K562 (cell line): ENCODE results near the gene NELL1. TPM values are rescaled to one million over a fixed set of nuclear protein-coding genes. Genes with fewer than 3 reads are reported as not detected.

Source experiments
- ATAC-seq: fragments of 200-7000 bp; cut with Tn5 transposase; 3 replicates; pipeline ENCODE4 v1.9.1; 2020; ENCODE audit warnings: moderate library complexity
- BruUV-seq: library from RNA; stranded (reverse); fragments of 400-500 nt; replicated peaks from 2 replicates; lab custom pipeline; 2021; lab: Mats Ljungman, UMichigan
- CTCF ChIA-PET: fragments of 300-600 bp; formaldehyde crosslinking; extraction: SDS; loops from one replicate; lab custom pipeline; 2021; ENCODE audit warnings: low intra/inter-chr PET ratio; lab: Yijun Ruan, JAX
- POLR2A ChIA-PET: fragments of 300-600, 350-650 bp; sonication (Branson Sonifier 250); formaldehyde crosslinking; extraction: SDS; loops from one replicate; lab custom pipeline; 2021; ENCODE audit warnings: antibody characterized with exemption, inconsistent platforms; lab: Yijun Ruan, JAX
- DNase-seq, 4 experiments: peaks; one replicate each; pipeline versions ENCODE4 v3.0.0 to v3.0.0-alpha.2; 2011 to 2018; ENCODE audit warnings: low spot score in 3 of 4, mixed read lengths in 3 of 4; ENCODE audit errors: extremely low read depth in 1 of 4
- FAIRE-seq: peaks from 2 replicates; lab custom pipeline; 2011; peaks lifted over from hg19 to GRCh38; lab: Jason Lieb, UNC
- H2AFZ ChIP-seq: 2 replicates; pipeline ENCODE4 v1.6.0; 2011; ENCODE audit warnings: low read depth, low read length, control low read depth, inconsistent platforms
- H3K27ac ChIP-seq: fragments of 200-600 bp; 3 replicates; pipeline ENCODE4 v1.8.0; 2011; ENCODE audit warnings: low read depth, mild to moderate bottlenecking, control low read depth, inconsistent platforms, low read length, moderate library complexity, mixed read lengths; ENCODE audit errors: extremely low read depth
- H3K27me3 ChIP-seq, 2 experiments: fragments of 300-600 bp in 1 of 2; 2 replicates in 1 of 2; 3 replicates in 1 of 2; pipeline versions ENCODE4 v1.6.0 to v1.8.0; 2011; ENCODE audit warnings: inconsistent platforms in 2 of 2, low read length in 2 of 2, mild to moderate bottlenecking in 1 of 2, mixed read lengths in 1 of 2, moderate library complexity in 1 of 2; ENCODE audit not compliant: control insufficient read depth in 2 of 2, insufficient read depth in 2 of 2
- H3K36me3 ChIP-seq: fragments of 300-600 bp; 3 replicates; pipeline ENCODE4 v1.8.0; 2011; ENCODE audit warnings: mild to moderate bottlenecking, low read length, inconsistent platforms; ENCODE audit not compliant: control insufficient read depth, insufficient read depth
- H3K4me1 ChIP-seq, 2 experiments: fragments of 200-600 bp in 1 of 2; replicated peaks in 1 of 2; 2 replicates in 1 of 2; 3 replicates in 1 of 2; pipeline versions ENCODE4 v1.5.1 to v1.8.0; 2011; ENCODE audit warnings: inconsistent platforms in 2 of 2, low read length in 2 of 2, mild to moderate bottlenecking in 1 of 2, mixed read lengths in 1 of 2, moderate library complexity in 1 of 2; ENCODE audit not compliant: control insufficient read depth in 2 of 2, insufficient read depth in 2 of 2
- H3K4me2 ChIP-seq: 2 replicates; pipeline ENCODE4 v1.6.1; 2011; ENCODE audit warnings: low read length, control low read depth, inconsistent platforms, mixed read lengths; ENCODE audit not compliant: insufficient read depth
- H3K4me3 ChIP-seq: fragments of 200-600 bp; sonication (generic), shearing (Covaris generic); 2 replicates; pipeline ENCODE4 v1.5.1; 2016; ENCODE audit warnings: control low read depth, inconsistent platforms
- H3K79me2 ChIP-seq: fragments of 200-600 bp; 3 replicates; pipeline ENCODE4 v1.8.0; 2011; ENCODE audit warnings: low read length, inconsistent platforms; ENCODE audit not compliant: control insufficient read depth, insufficient read depth
- H3K9ac ChIP-seq, 2 experiments: 2 replicates each; pipeline versions ENCODE4 v1.6.0 to v1.6.1; 2011; ENCODE audit warnings: low read depth in 2 of 2, low read length in 2 of 2, control low read depth in 1 of 2, inconsistent platforms in 1 of 2, mild to moderate bottlenecking in 1 of 2, mixed read lengths in 1 of 2; ENCODE audit not compliant: insufficient read depth in 1 of 2
- H3K9me1 ChIP-seq: one replicate; pipeline ENCODE4 v1.6.0; 2011; ENCODE audit warnings: inconsistent platforms, mild to moderate bottlenecking, low read length, moderate library complexity; ENCODE audit not compliant: control insufficient read depth, insufficient read depth
- H3K9me3 ChIP-seq: replicated peaks from 2 replicates; pipeline ENCODE4 v1.5.1; 2011; ENCODE audit warnings: low read depth, low read length, inconsistent platforms; ENCODE audit not compliant: control insufficient read depth, insufficient read depth
- H4K20me1 ChIP-seq: replicated peaks from 2 replicates; pipeline ENCODE4 v1.6.1; 2011; ENCODE audit warnings: low read length, inconsistent platforms, mixed read lengths; ENCODE audit not compliant: control insufficient read depth, insufficient read depth
- BCL6 ChIP-seq: fragments of 250-450 bp; sonication (Bioruptor Pico); IDR thresholded peaks from 2 replicates; pipeline ENCODE4 v1.4.0; 2020
- HBP1 ChIP-seq: fragments of 450-650 bp; formaldehyde crosslinking; IDR thresholded peaks from 2 replicates; pipeline ENCODE4 v1.4.0; 2022; ENCODE audit warnings: missing genetic modification characterization
- HSF4 ChIP-seq: fragments of 250-450 bp; sonication (Bioruptor Pico); IDR thresholded peaks from 2 replicates; pipeline ENCODE4 v2.1.2; 2022; ENCODE audit warnings: mild to moderate bottlenecking, moderate library complexity, borderline replicate concordance
- POU5F1 ChIP-seq: fragments of 150-350 bp; IDR thresholded peaks from 2 replicates; pipeline ENCODE4 v1.6.1; 2014; ENCODE audit warnings: borderline replicate concordance, low read length, low read depth, mild to moderate bottlenecking; ENCODE audit not compliant: partially characterized antibody
- SMAD2 ChIP-seq: fragments of 150-350 bp; IDR thresholded peaks from 2 replicates; pipeline ENCODE4 v1.6.1; 2014; ENCODE audit warnings: low read depth, mild to moderate bottlenecking, low read length
- SMAD3 ChIP-seq: fragments of 450-650 bp; formaldehyde crosslinking; conservative IDR thresholded peaks from 2 replicates; pipeline ENCODE4 v1.4.0; 2020; ENCODE audit warnings: mild to moderate bottlenecking
- ZNF583 ChIP-seq: fragments of 250-450 bp; sonication (Bioruptor Pico); IDR thresholded peaks from 2 replicates; pipeline ENCODE4 v1.4.0; 2020
- ZNF699 ChIP-seq: fragments of 250-450 bp; sonication (Bioruptor Pico); IDR thresholded peaks from 2 replicates; pipeline ENCODE4 v1.8.0; 2021; ENCODE audit warnings: mild to moderate bottlenecking, moderate library complexity; ENCODE audit not compliant: insufficient replicate concordance
- WGBS: fragments of 100-300 bp; shearing (Covaris generic); methylation state at CpG from one replicate; pipeline ENCODE4 v1.1.6; 2016; ENCODE audit warnings: low coverage, mixed read lengths; ENCODE audit not compliant: insufficient coverage; ENCODE audit errors: missing lambda C conversion rate; 5-methylcytosine and 5-hydroxymethylcytosine counted together
- in situ Hi-C: fragments of 300-500 bp; cut with MboI; formaldehyde crosslinking; loops from 4 replicates; pipeline ENCODE4 v1.15.0; 2018; ENCODE audit warnings: inconsistent platforms, mixed read lengths
- intact Hi-C: fragments of 100-400 bp; cut with micrococcal nuclease; formaldehyde crosslinking; loops from 2 replicates; pipeline ENCODE4 v1.14.2; 2022
- polyA plus RNA-seq, 8 experiments: library from polyadenylated mRNA; depleted of rRNA in 4 of 8; stranded (reverse) in 5 of 8; unstranded in 3 of 8; fragments of >200 nt; fragmentation: Nextera tagmentation in 2 of 8; fragmentation: Illumina TruSeq in 1 of 8; extraction: Ambion mirVana in 2 of 8; extraction: Trizol in 1 of 8; gene quantifications; 2 replicates each; pipeline versions ENCODE4 v1.2.1 to v1.2.3, GENCODE V29; 2011 to 2014; ENCODE audit warnings: inconsistent platforms in 1 of 8, missing spikeins in 1 of 8
- total RNA-seq, 7 experiments: library from RNA; depleted of rRNA in 6 of 7; stranded (reverse); fragments of >200 nt in 6 of 7; fragmentation: Illumina TruSeq in 2 of 7; extraction: Trizol in 2 of 7; gene quantifications; 2 replicates each; pipeline versions ENCODE4 v1.2.1 to v1.2.3, GENCODE V29; 2011 to 2021; ENCODE audit warnings: low replicate concordance in 1 of 7

NELL1 gene
- total and polyA plus RNA-seq, 9 of the 15 experiments (the other 6 are each of a cell fraction or from before 2014, with no cell fraction given) = not detected

- no TSS peak for BruUV-seq
- H3K79me2 ChIP-seq = no peaks in the 10 kb centered on the region
- no peak for FAIRE-seq
- no peak for TF ChIP-seq POU5F1
- no peak for TF ChIP-seq SMAD2
- TF ChIP-seq HBP1 = no peak
- no peak for TF ChIP-seq ZNF583 (CRISPR knock-in tag)
- TF ChIP-seq HSF4 = no peak
- TF ChIP-seq BCL6 (CRISPR knock-in tag) = no peak
- TF ChIP-seq SMAD3 (CRISPR knock-in tag) = no peak
- TF ChIP-seq ZNF699 (CRISPR knock-in tag) = no peak
- ChIA-PET CTCF (no interaction called here), POLR2A (no interaction called here)
- H3K4me2 ChIP-seq = no peak overlapping the region
- H3K9me3 ChIP-seq = no peaks in the 10 kb centered on the region
- no peak for DNase-seq
- intact Hi-C loops (no loop called here), in situ Hi-C loops (no loop called here)
- ATAC-seq = no peak
- no peak overlapping the region for H3K4me3 ChIP-seq
- H4K20me1 ChIP-seq = no peaks in the 10 kb centered on the region
- 0% methylated on average over 1 of the region's 1 CpG for WGBS
- H3K27me3 ChIP-seq = no peaks in the 10 kb centered on the region
- no peaks in the 10 kb centered on the region for H3K9me1 ChIP-seq
- H3K9ac ChIP-seq = no peak overlapping the region
- no peaks in the 10 kb centered on the region for H3K36me3 ChIP-seq
- no peak overlapping the region for H3K27ac ChIP-seq
- no peak overlapping the region for H2AFZ ChIP-seq
- H3K4me1 ChIP-seq = no peaks in the 10 kb centered on the region
These were observed 758.3 kb downstream of the NELL1 start for GRCh38 chr11:21427726-21428125.
